HepG2 (cell line): ENCODE data around the gene FETUB. TPM values are rescaled to one million over a fixed set of nuclear protein-coding genes. Genes with fewer than 3 reads are reported as not detected.

Experiments
- ATRX ChIP-seq: sonication (generic); formaldehyde crosslinking; IDR thresholded peaks from 2 replicates; pipeline ENCODE4 v1.4.0; 2020; ENCODE audit warnings: missing genetic modification reagents, borderline replicate concordance
- EP300 ChIP-seq, 3 experiments: sonication (generic) in 1 of 3; formaldehyde crosslinking in 1 of 3; IDR thresholded peaks; 2 replicates each; pipeline versions ENCODE4 v1.5.1 to v1.6.1; 2011 to 2020; ENCODE audit warnings: low read depth in 2 of 3, low read length in 2 of 3, borderline replicate concordance in 1 of 3, improper control_type of control experiment in 1 of 3, mild to moderate bottlenecking in 1 of 3, missing genetic modification reagents in 1 of 3, moderate library complexity in 1 of 3
- HOXD1 ChIP-seq: sonication (generic); formaldehyde crosslinking; IDR thresholded peaks from 2 replicates; pipeline ENCODE4 v1.5.0; 2020; ENCODE audit warnings: missing genetic modification reagents
- IKZF1 ChIP-seq: fragments of 450-650 bp; IDR thresholded peaks from 2 replicates; pipeline ENCODE4 v1.7.1; 2016
- KDM6A ChIP-seq: IDR thresholded peaks from 2 replicates; pipeline ENCODE4 v1.6.1; 2016; ENCODE audit warnings: low read depth
- MTF1 ChIP-seq: sonication (generic); formaldehyde crosslinking; IDR thresholded peaks from 2 replicates; pipeline ENCODE4 v1.5.0; 2020; ENCODE audit warnings: missing genetic modification reagents
- MYNN ChIP-seq: sonication (generic); formaldehyde crosslinking; IDR thresholded peaks from 2 replicates; pipeline ENCODE4 v1.4.0; 2020; ENCODE audit warnings: mild to moderate bottlenecking, low read depth, missing genetic modification reagents
- NONO ChIP-seq, 2 experiments: fragments of 450-650 bp in 1 of 2; sonication (generic) in 1 of 2; formaldehyde crosslinking in 1 of 2; IDR thresholded peaks in 1 of 2; conservative IDR thresholded peaks in 1 of 2; 2 replicates each; pipeline versions ENCODE4 v1.6.1 to v1.8.0; 2017 to 2022; ENCODE audit warnings: mild to moderate bottlenecking in 1 of 2, missing genetic modification reagents in 1 of 2, moderate library complexity in 1 of 2
- PAWR ChIP-seq: sonication (generic); formaldehyde crosslinking; IDR thresholded peaks from 2 replicates; pipeline ENCODE4 v1.4.0; 2020; ENCODE audit warnings: missing genetic modification reagents, mild to moderate bottlenecking, borderline replicate concordance
- REXO4 ChIP-seq: sonication (generic); formaldehyde crosslinking; IDR thresholded peaks from 2 replicates; pipeline ENCODE4 v1.8.0; 2022; ENCODE audit warnings: missing genetic modification reagents, mild to moderate bottlenecking, borderline replicate concordance
- SP1 ChIP-seq, 2 experiments: fragments of 450-650 bp in 1 of 2; sonication (generic) in 1 of 2; formaldehyde crosslinking in 1 of 2; IDR thresholded peaks; 2 replicates each; pipeline versions ENCODE4 v1.4.0 to v1.6.1; 2016 to 2020; ENCODE audit warnings: missing genetic modification reagents in 1 of 2
- ZMYM2 ChIP-seq: sonication (generic); formaldehyde crosslinking; IDR thresholded peaks from 2 replicates; pipeline ENCODE4 v1.8.0; 2022; ENCODE audit warnings: mild to moderate bottlenecking, missing genetic modification reagents
- ZNF225 ChIP-seq: sonication (generic); formaldehyde crosslinking; IDR thresholded peaks from 2 replicates; pipeline ENCODE4 v1.4.0; 2020; ENCODE audit warnings: mild to moderate bottlenecking, missing genetic modification reagents
- ZNF296 ChIP-seq: sonication (generic); formaldehyde crosslinking; conservative IDR thresholded peaks from 2 replicates; pipeline ENCODE4 v1.5.0; 2020; ENCODE audit warnings: mild to moderate bottlenecking, missing genetic modification reagents
- ZNF33B ChIP-seq: sonication (generic); formaldehyde crosslinking; IDR thresholded peaks from 2 replicates; pipeline ENCODE4 v1.5.1; 2020; ENCODE audit warnings: mild to moderate bottlenecking, missing genetic modification reagents
- ZNF44 ChIP-seq: sonication (generic); formaldehyde crosslinking; IDR thresholded peaks from 2 replicates; pipeline ENCODE4 v1.5.1; 2020; ENCODE audit warnings: mild to moderate bottlenecking, missing genetic modification reagents
- ZNF468 ChIP-seq: sonication (generic); formaldehyde crosslinking; IDR thresholded peaks from 2 replicates; pipeline ENCODE4 v1.8.0; 2022; ENCODE audit warnings: mild to moderate bottlenecking, moderate library complexity, missing genetic modification reagents
- polyA plus RNA-seq, 8 experiments: library from polyadenylated mRNA; depleted of rRNA in 3 of 8; stranded (reverse) in 7 of 8; unstranded in 1 of 8; fragments of >200 nt; fragmentation: Illumina TruSeq in 4 of 8; extraction: Trizol in 4 of 8; gene quantifications; 2 replicates each; pipeline versions ENCODE4 v1.2.1 to v1.2.3, GENCODE V29; 2011 to 2016; ENCODE audit warnings: low read depth in 4 of 8, missing spikeins in 1 of 8, mixed read lengths in 1 of 8; ENCODE audit not compliant: insufficient read depth in 1 of 8
- total RNA-seq, 5 experiments: library from RNA; depleted of rRNA; stranded (reverse); fragments of >200 nt; fragmentation: Illumina TruSeq; extraction: Trizol; gene quantifications; 2 replicates each; pipeline ENCODE4 v1.2.3, GENCODE V29; 2016; ENCODE audit warnings: low read depth in 1 of 5
- TF ChIP-seq, protein P1 (sequence below), 2 experiments: sonication (generic) in 1 of 2; formaldehyde crosslinking in 1 of 2; IDR thresholded peaks; 2 replicates each; pipeline versions ENCODE4 v1.4.0 to v1.6.1; 2016 to 2020; ENCODE audit warnings: borderline replicate concordance in 1 of 2, low read depth in 1 of 2, mild to moderate bottlenecking in 1 of 2, missing genetic modification reagents in 1 of 2
- TF ChIP-seq, protein P2 (sequence below): sonication (generic); formaldehyde crosslinking; IDR thresholded peaks from 2 replicates; pipeline ENCODE4 v1.4.0; 2020; ENCODE audit warnings: missing genetic modification reagents
- TF ChIP-seq, protein P3 (sequence below): sonication (generic); formaldehyde crosslinking; IDR thresholded peaks from 2 replicates; pipeline ENCODE4 v1.8.1; 2023; ENCODE audit warnings: mild to moderate bottlenecking, moderate library complexity, missing genetic modification reagents

The FETUB gene
- total and polyA plus RNA-seq, 2 of the 13 experiments (the other 11 are each of a cell fraction or from before 2014, with no cell fraction given), result 2.1 to 4.4 TPM

DNA sequence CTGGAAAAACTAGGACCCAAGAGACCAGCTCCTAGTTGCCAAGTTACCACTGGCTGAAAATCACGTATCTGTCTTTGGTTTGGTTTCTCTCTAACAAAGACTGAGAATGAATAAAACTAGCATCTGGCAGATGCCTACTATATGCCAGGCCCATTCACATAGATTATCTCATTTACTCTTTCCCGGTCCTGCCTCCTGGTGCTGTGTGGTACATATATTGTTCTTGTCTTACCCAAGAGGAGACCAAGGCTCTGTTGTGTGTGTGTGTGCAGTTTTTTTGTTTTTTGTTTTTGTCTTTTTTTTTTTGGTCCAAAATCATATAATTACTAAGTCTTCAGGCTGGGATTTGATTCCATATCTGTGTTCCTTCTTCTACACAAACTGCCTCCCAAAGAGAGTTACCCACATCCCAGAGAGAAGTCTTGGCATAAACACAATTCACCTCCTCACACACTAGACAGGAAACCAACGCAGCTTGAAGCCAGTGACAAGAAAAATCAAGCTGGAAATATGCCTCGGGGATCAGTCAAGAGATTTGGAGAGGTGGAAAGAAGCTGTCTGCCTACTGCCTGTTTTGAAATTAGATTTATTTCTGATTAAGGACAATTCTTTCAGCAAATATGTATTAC, 26.4 kb upstream of the FETUB start (continued):
- TF ChIP-seq EP300 (IDR thresholded peaks at IDR 0.05; ENCODE audit: low read depth in 2 of 2, low read length in 2 of 2), result no peak
- TF ChIP-seq EP300 (CRISPR knock-in tag; IDR thresholded peaks at IDR 0.05; ENCODE audit: borderline replicate concordance), result no peak
- TF ChIP-seq, protein P1, sequence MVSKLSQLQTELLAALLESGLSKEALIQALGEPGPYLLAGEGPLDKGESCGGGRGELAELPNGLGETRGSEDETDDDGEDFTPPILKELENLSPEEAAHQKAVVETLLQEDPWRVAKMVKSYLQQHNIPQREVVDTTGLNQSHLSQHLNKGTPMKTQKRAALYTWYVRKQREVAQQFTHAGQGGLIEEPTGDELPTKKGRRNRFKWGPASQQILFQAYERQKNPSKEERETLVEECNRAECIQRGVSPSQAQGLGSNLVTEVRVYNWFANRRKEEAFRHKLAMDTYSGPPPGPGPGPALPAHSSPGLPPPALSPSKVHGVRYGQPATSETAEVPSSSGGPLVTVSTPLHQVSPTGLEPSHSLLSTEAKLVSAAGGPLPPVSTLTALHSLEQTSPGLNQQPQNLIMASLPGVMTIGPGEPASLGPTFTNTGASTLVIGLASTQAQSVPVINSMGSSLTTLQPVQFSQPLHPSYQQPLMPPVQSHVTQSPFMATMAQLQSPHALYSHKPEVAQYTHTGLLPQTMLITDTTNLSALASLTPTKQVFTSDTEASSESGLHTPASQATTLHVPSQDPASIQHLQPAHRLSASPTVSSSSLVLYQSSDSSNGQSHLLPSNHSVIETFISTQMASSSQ (IDR thresholded peaks at IDR 0.05; ENCODE audit: low read depth), result no peak
- TF ChIP-seq, protein P1 (CRISPR knock-in tag; IDR thresholded peaks at IDR 0.05; ENCODE audit: borderline replicate concordance), result no peak
- TF ChIP-seq PAWR (CRISPR knock-in tag), result no peak
- TF ChIP-seq NONO (IDR thresholded peaks at IDR 0.05), result no peak
- no peak for TF ChIP-seq NONO (CRISPR knock-in tag; conservative IDR thresholded peaks at IDR 0.05)
- no peak for TF ChIP-seq ZNF33B (CRISPR knock-in tag)
- no peak for TF ChIP-seq MTF1 (CRISPR knock-in tag)
- no peak for TF ChIP-seq ZNF225 (CRISPR knock-in tag)
- 0 out of 2 replicates have a peak, but pooled peaks have one; percentile 22 for TF ChIP-seq HOXD1 (CRISPR knock-in tag)
- TF ChIP-seq, protein P2, sequence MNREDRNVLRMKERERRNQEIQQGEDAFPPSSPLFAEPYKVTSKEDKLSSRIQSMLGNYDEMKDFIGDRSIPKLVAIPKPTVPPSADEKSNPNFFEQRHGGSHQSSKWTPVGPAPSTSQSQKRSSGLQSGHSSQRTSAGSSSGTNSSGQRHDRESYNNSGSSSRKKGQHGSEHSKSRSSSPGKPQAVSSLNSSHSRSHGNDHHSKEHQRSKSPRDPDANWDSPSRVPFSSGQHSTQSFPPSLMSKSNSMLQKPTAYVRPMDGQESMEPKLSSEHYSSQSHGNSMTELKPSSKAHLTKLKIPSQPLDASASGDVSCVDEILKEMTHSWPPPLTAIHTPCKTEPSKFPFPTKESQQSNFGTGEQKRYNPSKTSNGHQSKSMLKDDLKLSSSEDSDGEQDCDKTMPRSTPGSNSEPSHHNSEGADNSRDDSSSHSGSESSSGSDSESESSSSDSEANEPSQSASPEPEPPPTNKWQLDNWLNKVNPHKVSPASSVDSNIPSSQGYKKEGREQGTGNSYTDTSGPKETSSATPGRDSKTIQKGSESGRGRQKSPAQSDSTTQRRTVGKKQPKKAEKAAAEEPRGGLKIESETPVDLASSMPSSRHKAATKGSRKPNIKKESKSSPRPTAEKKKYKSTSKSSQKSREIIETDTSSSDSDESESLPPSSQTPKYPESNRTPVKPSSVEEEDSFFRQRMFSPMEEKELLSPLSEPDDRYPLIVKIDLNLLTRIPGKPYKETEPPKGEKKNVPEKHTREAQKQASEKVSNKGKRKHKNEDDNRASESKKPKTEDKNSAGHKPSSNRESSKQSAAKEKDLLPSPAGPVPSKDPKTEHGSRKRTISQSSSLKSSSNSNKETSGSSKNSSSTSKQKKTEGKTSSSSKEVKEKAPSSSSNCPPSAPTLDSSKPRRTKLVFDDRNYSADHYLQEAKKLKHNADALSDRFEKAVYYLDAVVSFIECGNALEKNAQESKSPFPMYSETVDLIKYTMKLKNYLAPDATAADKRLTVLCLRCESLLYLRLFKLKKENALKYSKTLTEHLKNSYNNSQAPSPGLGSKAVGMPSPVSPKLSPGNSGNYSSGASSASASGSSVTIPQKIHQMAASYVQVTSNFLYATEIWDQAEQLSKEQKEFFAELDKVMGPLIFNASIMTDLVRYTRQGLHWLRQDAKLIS, result peak; percentile 26; the same call in 1 of the 2 replicates
- no peak for TF ChIP-seq ZNF44 (CRISPR knock-in tag)
- no peak for TF ChIP-seq ZMYM2
- TF ChIP-seq MYNN (CRISPR knock-in tag), result no peak
- TF ChIP-seq ATRX (CRISPR knock-in tag), result no peak
- TF ChIP-seq IKZF1, result no peak
- no peak for TF ChIP-seq SP1 (IDR thresholded peaks at IDR 0.05)
- TF ChIP-seq SP1 (CRISPR knock-in tag; IDR thresholded peaks at IDR 0.05), result no peak
- TF ChIP-seq ZNF468 (CRISPR knock-in tag), result no peak
- TF ChIP-seq, protein P3, sequence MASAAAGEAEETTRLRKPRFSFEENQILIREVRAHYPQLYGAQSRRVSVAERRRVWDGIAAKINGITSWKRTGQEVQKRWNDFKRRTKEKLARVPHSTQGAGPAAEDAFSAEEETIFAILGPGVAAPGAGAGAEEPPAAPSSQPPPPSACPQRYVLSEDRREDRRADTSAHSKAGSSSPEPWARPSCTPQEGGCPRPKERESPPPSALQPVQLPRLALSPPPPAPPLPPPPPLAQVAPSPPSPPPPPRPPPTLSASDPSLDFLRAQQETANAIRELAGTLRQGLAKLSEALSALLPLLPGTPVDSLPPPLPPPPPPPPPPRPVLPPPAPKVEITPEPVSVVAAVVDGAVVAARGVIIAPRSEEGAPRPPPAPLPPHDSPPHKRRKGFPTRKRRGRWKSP (CRISPR knock-in tag), result no peak
- no peak for TF ChIP-seq REXO4 (CRISPR knock-in tag)
- TF ChIP-seq ZNF296 (CRISPR knock-in tag), result no peak
- no peak for TF ChIP-seq KDM6A (CRISPR knock-in tag)
